IPS DF 4.7 (cell line): ENCODE measurements around the gene NDE1.
"Not testable (repeated sequence)": the region's sequence is repeated elsewhere in the genome, so short reads cannot be mapped to it uniquely, and the experiment has no call there.

Experiments
- DNase-seq: peaks from one replicate; pipeline ENCODE4 v3.0.0-alpha.2; 2013; ENCODE audit warnings: low spot score; ENCODE audit errors: extremely low read depth

The NDE1 gene

DNA sequence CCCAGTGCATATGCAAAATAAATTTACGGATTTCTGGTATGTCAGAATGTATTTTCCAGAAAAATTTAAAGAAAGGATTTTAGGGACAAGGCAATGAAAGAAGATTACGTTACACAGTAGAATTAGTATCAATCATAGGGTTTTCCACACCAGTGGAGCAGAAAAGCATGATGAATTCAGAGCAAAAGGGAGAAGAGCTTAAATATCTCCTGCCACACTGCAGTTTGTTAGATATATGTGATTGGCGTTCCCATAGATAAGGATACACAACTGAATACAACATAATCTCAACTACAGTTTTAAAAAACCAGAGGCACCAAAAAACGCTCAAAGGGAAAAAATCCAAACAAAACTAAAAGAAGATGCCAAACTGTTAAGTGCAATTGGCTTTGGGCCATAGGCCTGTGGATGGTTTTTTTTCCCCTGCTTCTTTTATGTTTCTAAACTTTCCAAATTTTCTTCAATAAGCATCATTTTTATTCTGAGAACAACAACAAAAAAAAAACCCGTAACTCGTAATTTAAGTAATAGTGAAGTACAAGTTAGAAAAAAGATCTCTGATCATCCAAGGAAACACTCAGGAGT is 29.3 kb upstream of the NDE1 start:
- DNase-seq = no peak

DNA sequence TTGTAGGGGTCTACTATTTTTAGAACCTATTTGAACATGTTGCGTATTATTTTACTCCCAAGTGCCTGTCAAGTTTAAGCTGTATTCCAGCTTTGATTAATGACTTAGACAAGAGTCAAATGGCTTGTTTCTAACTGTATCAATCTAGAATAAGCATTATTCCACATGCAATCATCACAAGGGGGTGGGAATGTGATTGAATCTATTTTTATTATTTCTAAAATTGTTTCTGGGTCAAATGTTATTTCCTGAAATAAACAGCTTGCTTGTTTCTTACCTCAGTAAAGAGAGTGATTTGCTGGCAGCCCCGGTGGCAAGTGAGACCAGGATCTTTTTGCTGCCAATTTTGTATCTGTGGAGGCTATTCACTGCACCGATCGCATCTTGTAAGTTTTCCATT is 28.6 kb upstream of the NDE1 start:
- DNase-seq = no peak

DNA sequence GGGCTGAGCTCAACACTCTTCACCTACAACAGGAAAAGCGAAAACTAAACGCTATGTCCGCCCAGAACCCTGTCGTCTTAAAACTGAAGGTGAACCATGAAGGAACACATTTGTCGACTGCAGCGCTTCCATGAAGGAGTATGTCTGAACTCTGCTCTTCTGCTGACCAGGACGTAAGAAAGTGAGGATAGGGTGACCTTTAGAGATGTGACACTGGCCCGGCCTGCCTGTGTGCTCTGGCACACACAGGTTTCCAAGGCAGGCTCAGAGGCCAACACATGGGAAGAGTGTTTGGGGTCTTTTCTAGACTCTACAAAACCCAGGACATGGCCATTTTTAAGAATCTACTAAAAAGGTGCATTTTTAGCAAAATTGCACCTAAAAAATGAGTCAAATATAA is 28.2 kb upstream of the NDE1 start:
- DNase-seq = no peak

DNA sequence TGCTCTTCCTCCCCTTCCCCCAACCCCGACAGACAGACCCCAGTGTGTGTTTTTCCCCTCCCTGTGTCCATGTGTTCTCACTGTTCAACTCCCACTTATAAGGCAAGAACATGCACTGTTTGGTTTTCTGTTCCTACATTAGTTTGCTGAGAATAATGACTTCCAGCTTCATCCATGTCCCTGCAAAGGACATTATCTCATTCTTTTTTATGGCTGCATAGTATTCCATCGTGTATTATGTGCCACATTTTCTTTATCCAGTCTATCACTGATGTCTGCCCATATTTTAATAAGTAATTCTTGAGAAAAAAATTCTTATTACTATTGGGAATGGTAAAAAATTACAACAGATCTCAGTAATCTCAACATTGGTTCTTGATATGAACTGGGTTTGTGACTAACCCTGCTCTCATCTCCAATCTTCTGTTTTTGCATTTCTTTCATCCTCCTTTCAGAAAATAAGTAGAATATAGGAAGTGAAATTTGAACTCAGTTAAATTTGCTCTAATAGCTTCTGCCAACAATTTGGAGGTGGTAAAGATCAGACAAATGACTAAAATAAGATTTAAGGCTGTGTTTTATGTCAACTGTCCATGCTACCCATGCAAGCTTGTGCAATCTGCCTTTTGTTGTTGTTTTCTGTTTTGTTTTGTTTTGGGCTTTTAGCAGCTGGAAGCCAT is 18.2 kb upstream of the NDE1 start:
- DNase-seq = no peak

DNA sequence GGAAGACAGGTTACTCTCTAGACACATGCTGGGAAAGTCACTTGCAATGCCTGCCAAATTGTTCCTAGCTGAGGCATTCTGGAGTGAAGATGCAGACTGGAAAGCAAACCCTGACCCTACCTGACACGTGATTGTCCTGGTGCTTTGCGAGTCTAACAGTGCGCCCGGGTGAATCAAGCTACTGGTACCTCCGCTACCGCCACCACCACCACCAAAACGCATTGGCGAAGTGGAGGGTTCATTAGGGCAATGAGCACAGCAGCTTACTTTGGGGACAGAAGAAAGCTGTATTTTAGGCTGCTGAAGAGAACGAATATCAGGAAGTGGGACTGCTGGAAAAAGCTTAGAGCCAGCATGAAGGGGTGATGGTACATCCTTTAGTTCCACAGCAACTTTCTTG is 14.1 kb upstream of the NDE1 start:
- no peak for DNase-seq

DNA sequence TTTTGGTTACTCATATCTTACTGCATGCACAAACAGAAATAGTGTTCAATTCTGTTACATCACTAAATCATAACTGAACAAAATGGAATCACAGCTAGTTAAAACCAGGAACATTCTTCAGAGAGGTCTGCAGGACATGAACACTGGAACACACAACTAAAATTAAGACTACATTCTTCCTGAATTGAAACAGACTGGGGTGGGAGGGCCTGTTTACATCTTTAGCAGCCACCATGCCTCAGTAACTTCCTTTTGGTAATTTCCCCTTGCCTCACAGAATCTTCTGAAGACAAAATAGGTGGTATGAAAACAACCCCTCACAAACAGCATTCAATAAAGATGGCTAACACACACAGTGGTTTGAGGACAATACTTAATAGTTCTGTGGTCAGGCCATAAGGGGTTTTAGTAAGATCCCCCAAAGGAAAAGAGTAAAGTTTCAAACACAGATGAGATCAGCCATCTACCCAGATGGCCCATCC is 13.6 kb upstream of the NDE1 start:
- no peak for DNase-seq

DNA sequence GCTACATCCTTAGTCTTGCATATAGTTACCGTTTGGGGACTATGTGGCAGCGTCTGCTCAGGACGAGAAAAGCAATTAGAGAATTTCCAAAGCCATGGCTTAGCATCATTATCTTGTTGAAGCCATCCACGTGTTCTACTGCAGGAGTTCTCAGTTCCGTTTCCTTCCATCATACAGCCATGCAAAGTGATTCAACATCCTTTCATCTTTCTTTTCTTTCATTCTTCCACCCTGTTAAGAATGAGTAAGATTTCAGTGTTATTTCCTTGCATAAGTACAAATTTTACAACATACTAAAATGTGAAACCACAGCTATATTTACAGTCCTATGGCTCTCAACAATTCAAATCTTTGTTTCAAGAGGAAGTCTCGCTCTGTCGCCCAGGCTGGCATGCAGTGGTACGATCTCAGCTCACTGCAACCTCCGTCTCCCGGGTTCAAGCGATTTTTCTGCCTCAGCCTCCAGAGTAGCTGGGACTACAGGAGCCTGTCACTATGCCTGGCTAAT is 10.9 kb upstream of the NDE1 start:
- no peak for DNase-seq

DNA sequence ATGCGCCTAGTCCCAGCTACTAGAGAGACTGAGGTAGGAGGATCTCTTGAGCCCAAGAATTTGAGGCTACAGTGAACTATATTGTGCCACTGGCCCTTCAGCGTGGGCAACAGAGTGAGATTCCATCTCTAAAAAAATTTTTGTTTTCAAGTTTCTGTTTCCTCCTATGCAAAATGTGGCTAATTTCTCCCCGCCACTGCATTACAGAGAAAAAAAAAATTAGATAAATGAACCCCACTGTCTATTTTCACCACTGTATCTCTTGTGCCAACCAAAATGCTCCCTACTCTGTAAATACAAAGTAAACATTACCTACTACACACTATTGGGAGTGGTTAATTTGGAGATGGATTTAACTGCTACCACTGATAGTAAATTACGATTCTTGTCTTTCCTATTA is 9.1 kb upstream of the NDE1 start:
- DNase-seq = no peak

GRCh38 chr16:15641753-15642556 is 8.1 kb upstream of the NDE1 start:
- no peak for DNase-seq

DNA sequence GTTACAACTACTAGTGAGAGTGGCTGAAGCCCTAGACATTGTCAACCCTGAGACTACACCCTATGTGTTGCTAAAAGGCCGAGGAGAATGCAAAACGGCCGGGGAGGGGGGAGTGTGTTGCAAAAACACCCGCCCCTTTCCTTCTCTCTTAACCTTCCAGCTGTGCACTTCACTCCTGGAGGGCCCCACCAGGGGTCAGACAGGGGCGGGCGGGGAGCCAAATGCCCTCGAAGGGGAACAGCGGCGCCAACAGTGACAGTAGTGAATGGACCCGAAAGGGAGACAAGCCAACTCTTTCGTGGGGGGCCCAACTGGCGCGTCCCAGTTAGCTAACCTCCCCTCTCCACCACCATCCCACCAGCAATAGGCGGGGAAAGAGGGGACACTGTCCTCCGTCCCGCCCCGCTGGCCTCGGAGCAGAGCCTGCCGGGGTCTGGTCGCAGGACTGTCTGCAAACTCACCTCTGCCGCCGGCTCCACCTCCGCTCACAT is 7.4 kb upstream of the NDE1 start:
- no peak for DNase-seq

- DNase-seq = no peak
Observed at GRCh38 chr16:15643048-15643945, 6.7 kb upstream of the NDE1 start, which contains the start of gene MARF1. Gene MARF1, minus strand, starts transcription at chr16:15643154. Its CDS starts 3,921 bp downstream, at chr16:15639233.

DNA sequence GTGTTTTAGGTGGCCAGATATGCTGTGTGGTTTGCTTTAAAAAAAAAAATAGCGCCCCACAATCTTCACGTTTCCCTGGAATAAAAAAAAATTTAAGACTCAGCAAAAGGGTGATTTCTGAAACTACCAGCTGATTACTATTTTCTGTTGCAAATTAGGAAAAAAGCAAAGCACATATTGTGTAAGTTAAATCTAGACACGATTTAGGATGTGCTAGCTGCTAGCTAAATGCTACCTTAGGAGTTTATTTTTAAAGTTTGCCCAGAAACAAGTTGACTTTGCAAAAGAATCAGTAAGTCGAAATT is 6.1 kb upstream of the NDE1 start:
- no peak for DNase-seq

DNA sequence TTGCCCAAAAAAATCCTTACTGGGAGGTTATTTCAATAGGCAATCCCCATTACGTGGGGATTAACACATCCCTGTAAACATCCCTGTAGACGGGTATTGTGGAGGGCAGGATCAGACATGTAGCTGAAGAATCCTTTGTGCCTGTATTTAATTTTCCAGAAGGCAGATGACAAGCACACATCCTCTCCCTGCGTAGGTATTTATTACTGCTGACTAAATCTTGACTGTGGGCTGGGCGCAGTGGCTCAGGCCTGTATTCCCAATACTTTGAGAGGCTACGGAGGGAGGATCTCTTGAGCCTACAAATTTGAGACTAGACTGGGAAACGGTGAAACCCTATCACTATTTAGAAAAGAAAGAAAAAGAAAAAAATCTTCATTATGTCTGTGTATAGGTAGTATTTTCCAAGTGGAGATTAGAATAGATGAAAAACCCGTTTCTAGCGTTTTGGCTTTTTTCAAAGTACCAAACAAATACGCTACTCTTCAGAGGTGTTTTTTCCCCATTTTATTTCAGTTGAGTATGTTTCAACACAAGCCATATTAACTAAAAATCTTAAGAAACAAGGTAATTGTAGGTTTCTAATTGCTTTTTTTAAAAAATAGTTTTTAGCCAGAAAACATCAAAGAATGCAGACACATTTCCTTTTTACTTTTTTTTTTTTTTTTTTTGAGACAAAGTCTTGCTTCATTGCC is 5.6 kb upstream of the NDE1 start:
- DNase-seq = no peak

DNA sequence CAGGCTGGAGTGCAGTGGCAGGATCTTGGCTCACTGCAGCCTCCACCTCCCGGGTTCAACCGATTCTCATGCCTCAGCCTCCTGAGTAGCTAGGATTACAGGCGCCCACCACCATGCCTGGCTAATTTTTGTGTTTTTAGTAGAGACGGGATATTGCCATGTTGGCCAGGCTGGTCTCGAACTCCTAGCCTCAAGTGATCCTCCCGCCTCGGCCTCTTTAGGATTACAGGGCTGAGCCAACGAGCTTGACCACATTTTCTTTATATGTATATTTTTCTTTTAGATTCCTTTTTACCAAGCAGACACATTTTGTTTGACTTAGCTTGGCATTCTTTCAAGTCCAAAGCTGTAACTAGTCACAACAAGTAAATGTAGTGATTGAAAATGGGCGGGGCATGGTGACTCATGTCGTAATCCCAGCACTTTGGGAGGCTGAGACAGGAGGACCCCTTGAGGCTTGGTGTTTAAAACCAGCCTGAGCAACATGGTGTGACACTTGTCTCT is 5.0 kb upstream of the NDE1 start:
- DNase-seq = not testable (repeated sequence)

DNA sequence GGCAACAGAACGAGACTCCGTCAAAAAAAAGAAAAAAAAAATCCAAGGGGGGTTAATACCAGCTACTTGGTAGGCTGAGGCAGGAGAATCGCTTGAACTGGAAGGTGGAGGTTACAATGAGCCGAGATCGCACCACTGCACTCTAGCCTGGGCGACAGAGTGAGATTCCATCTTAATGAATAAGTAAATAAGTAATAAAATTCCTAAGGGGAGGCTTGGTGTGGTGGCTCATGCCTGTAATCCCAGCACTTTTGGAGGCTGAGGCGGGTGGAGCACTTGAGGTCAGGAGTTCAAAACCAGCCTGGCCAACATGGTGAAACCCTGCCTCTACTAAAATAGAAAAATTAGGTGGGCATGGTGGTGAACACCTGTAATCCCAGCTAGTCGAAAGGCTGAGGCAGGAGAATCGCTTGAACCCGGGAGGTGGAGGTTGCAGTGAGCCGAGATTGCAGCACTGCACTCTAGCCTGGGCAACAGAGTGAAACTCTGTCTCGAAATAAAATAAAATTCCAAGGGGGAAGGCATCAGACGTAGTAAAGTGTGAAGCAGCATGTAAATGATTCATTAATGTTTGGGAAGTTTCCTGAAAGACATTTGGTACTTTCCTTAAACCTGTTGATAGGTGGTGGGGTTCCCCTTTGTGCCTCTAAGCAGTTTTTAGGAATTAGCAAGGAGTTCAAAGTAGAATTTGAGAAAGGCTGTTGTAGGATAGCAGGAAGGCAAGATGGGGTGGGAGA is 3.3 kb upstream of the NDE1 start:
- not testable (repeated sequence) for DNase-seq

DNA sequence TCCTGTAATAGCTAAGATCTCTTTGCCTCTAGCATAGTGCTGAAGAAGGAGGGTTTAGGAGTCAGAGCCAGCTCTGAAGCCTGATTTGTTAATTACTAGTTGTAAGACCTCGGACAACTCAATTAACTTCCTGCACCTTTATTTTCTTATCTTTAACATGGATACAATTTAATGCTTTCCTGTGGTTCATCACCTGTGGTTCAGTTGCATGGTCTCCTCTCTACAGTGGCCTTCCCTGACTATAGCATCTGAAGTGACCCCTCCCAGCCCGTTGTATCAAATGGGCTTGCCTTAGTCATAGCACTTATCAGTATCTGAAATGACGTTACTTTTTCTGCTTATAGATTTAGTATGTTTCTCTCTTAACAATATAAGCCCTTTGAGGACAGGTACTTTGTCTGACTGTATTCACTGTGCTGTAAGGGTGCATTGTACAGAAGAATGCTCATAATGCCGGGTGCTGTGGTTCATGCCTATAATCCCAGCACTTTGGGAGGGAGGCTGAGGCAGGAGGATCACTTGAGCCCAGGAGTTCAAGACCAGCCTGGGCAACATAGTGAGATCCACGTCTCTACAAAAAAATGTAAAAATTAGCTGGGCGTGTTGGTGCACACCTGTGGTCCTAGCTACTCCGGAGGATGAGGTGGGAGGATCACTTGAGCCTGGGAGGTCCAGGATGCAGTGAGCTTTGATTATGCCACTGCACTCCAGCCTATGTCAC is 2.6 kb upstream of the NDE1 start:
- DNase-seq = no peak

GRCh38 chr16:15648135-15648730 is 1.8 kb upstream of the NDE1 start:
- no peak for DNase-seq

DNA sequence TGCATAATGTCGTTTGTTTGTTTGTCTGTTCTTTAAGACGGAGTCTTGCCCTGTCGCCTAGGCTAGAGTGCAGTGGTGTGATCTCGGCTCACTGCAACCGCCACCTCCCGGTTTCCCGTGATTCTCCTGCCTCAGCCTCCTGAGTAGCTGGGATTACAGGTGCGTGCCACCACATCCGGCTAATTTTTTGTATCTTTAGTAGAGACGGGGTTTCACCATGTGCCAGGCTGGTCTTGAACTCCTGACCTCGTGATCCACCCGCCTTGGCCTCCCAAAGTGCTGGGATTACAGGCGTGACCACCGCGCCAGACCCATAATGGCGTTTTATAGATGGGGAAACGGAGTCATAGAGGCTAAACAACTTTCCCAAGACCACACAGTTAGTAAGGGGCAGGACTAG is 734 bp upstream of the NDE1 start:
- DNase-seq = not testable (repeated sequence)

DNA sequence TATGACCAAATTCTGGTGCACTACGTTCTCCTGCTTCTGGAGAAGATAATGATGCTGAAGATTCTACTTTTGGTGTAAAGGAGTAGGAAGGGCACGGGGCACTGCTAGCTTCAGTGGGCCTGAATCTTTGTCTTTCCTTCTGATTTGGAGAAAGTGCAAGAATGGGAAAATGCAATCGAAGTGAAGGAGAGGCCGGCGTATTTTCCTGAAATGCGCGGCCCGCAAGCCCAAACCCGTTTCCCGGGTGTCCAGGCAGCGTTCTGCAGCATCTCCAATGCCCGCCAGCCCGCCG is 372 bp upstream of the NDE1 start:
- no peak for DNase-seq
